K562 (cell line): Measurements from ENCODE around the gene CERS6. TPM values are rescaled to one million over a fixed set of nuclear protein-coding genes. Genes with fewer than 3 reads are reported as not detected.

Experiments used
- ATF7 ChIP-seq: fragments of 450-650 bp; IDR thresholded peaks from 2 replicates; pipeline ENCODE4 v1.7.1; 2014; ENCODE audit warnings: mild to moderate bottlenecking, moderate library complexity
- FOS ChIP-seq: IDR thresholded peaks from 3 replicates; pipeline ENCODE4 v1.6.1; 2011; ENCODE audit not compliant: insufficient read length; ENCODE audit errors: extremely low read depth
- HDAC1 ChIP-seq, 2 experiments: fragments of 450-650 bp; IDR thresholded peaks; 2 replicates each; pipeline ENCODE4 v1.6.1; 2016 to 2017; ENCODE audit warnings: inconsistent platforms in 1 of 2, mild to moderate bottlenecking in 1 of 2, moderate library complexity in 1 of 2
- HMGN3 ChIP-seq: IDR thresholded peaks from 2 replicates; pipeline ENCODE4 v1.6.1; 2011; ENCODE audit warnings: borderline replicate concordance, low read depth, mild to moderate bottlenecking, mixed read lengths, low read length; ENCODE audit not compliant: insufficient read length; ENCODE audit errors: extremely low read depth
- SMARCA5 ChIP-seq: fragments of 450-650 bp; IDR thresholded peaks from 2 replicates; pipeline ENCODE4 v1.6.1; 2016
- ZNF316 ChIP-seq: fragments of 450-650 bp; IDR thresholded peaks from 2 replicates; pipeline ENCODE4 v1.6.1; 2016
- ZNF551 ChIP-seq: fragments of 250-450 bp; sonication (Bioruptor Pico); IDR thresholded peaks from 2 replicates; pipeline ENCODE4 v1.5.0; 2021; ENCODE audit warnings: mild to moderate bottlenecking, moderate library complexity
- ZNF592 ChIP-seq: fragments of 450-650 bp; IDR thresholded peaks from 2 replicates; pipeline ENCODE4 v1.6.1; 2017; ENCODE audit warnings: antibody characterized with exemption, mild to moderate bottlenecking
- ZNF778 ChIP-seq: fragments of 450-650 bp; formaldehyde crosslinking; IDR thresholded peaks from 2 replicates; pipeline ENCODE4 v1.4.0; 2020; ENCODE audit warnings: mild to moderate bottlenecking, moderate library complexity
- polyA plus RNA-seq, 8 experiments: library from polyadenylated mRNA; depleted of rRNA in 4 of 8; stranded (reverse) in 5 of 8; unstranded in 3 of 8; fragments of >200 nt; fragmentation: Nextera tagmentation in 2 of 8; fragmentation: Illumina TruSeq in 1 of 8; extraction: Ambion mirVana in 2 of 8; extraction: Trizol in 1 of 8; gene quantifications; 2 replicates each; pipeline versions ENCODE4 v1.2.1 to v1.2.3, GENCODE V29; 2011 to 2014; ENCODE audit warnings: inconsistent platforms in 1 of 8, missing spikeins in 1 of 8
- total RNA-seq, 7 experiments: library from RNA; depleted of rRNA in 6 of 7; stranded (reverse); fragments of >200 nt in 6 of 7; fragmentation: Illumina TruSeq in 2 of 7; extraction: Trizol in 2 of 7; gene quantifications; 2 replicates each; pipeline versions ENCODE4 v1.2.1 to v1.2.3, GENCODE V29; 2011 to 2021; ENCODE audit warnings: low replicate concordance in 1 of 7
- TF ChIP-seq, protein P1 (sequence below): sonication (generic); formaldehyde crosslinking; IDR thresholded peaks from 2 replicates; pipeline ENCODE4 v1.8.0; 2022; ENCODE audit warnings: missing genetic modification reagents, mild to moderate bottlenecking, borderline replicate concordance

CERS6 gene
- total and polyA plus RNA-seq, 9 of the 15 experiments (the other 6 are each of a cell fraction or from before 2014, with no cell fraction given), result 1.6 to 13.6 (median 11.4) TPM

- TF ChIP-seq ZNF592 (no peak), HMGN3 (no peak), ZNF778 (CRISPR knock-in tag) (no peak), ATF7 (no peak), ZNF316 (no peak), HDAC1 (IDR thresholded peaks at IDR 0.05) (no peak), SMARCA5 (no peak), ZNF551 (CRISPR knock-in tag) (no peak), FOS (no peak)
- TF ChIP-seq, protein P1, sequence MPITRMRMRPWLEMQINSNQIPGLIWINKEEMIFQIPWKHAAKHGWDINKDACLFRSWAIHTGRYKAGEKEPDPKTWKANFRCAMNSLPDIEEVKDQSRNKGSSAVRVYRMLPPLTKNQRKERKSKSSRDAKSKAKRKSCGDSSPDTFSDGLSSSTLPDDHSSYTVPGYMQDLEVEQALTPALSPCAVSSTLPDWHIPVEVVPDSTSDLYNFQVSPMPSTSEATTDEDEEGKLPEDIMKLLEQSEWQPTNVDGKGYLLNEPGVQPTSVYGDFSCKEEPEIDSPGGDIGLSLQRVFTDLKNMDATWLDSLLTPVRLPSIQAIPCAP (CRISPR knock-in tag), result no peak
These were observed 354.2 kb downstream of the CERS6 start (continued) for GRCh38 chr2:168810235-168810634.
